Measurements from ENCODE around the gene USP38.
"Not testable (repeated sequence)": the region's sequence is repeated elsewhere in the genome, so short reads cannot be mapped to it uniquely, and the experiment has no call there.

Gene USP38

GRCh38 chr4:143254491-143255226 lies 69.9 kb downstream of the USP38 start:
- no peak overlapping the region for H3K4me3 ChIP-seq (ENCODE audit: control insufficient read depth, low read depth, low read length)
- TF ChIP-seq CTCF (IDR thresholded peaks at IDR 0.05; ENCODE audit: control insufficient read depth, insufficient read depth, low read depth, low read length, missing control alignments), result no peak
- no peak for DNase-seq (ENCODE audit: low read depth)

GRCh38 chr4:143256456-143256855 lies 71.7 kb downstream of the USP38 start:
- TF ChIP-seq CTCF (IDR thresholded peaks at IDR 0.05; ENCODE audit: control insufficient read depth, insufficient read depth, low read depth, low read length, missing control alignments), result no peak
- no peak for DNase-seq (ENCODE audit: low read depth)
- H3K4me3 ChIP-seq (ENCODE audit: control insufficient read depth, low read depth, low read length), result no peak overlapping the region

- no peak for TF ChIP-seq CTCF (IDR thresholded peaks at IDR 0.05; ENCODE audit: control insufficient read depth, insufficient read depth, low read depth, low read length, missing control alignments)
- no peak overlapping the region for H3K4me3 ChIP-seq (ENCODE audit: control insufficient read depth, low read depth, low read length)
- DNase-seq (ENCODE audit: low read depth), result no peak
These were observed 72.6 kb downstream of the USP38 start for GRCh38 chr4:143257356-143257755.

- no peak for DNase-seq (ENCODE audit: low read depth)
- H3K4me3 ChIP-seq (ENCODE audit: control insufficient read depth, low read depth, low read length), result no peak overlapping the region
- no peak for TF ChIP-seq CTCF (IDR thresholded peaks at IDR 0.05; ENCODE audit: control insufficient read depth, insufficient read depth, low read depth, low read length, missing control alignments)
These were observed 76.0 kb downstream of the USP38 start for GRCh38 chr4:143260750-143261149.

GRCh38 chr4:143262838-143263237 lies 78.1 kb downstream of the USP38 start:
- no peak for DNase-seq (ENCODE audit: low read depth)
- no peak for TF ChIP-seq CTCF (IDR thresholded peaks at IDR 0.05; ENCODE audit: control insufficient read depth, insufficient read depth, low read depth, low read length, missing control alignments)
- no peak overlapping the region for H3K4me3 ChIP-seq (ENCODE audit: control insufficient read depth, low read depth, low read length)

GRCh38 chr4:143267690-143268089 lies 83.0 kb downstream of the USP38 start:
- DNase-seq (ENCODE audit: low read depth); H3K4me3 ChIP-seq (ENCODE audit: control insufficient read depth, low read depth, low read length): not testable (repeated sequence)

GRCh38 chr4:143270256-143270838 lies 85.6 kb downstream of the USP38 start:
- TF ChIP-seq CTCF (IDR thresholded peaks at IDR 0.05; ENCODE audit: control insufficient read depth, insufficient read depth, low read depth, low read length, missing control alignments), result no peak
- no peak overlapping the region for H3K4me3 ChIP-seq (ENCODE audit: control insufficient read depth, low read depth, low read length)
- no peak for DNase-seq (ENCODE audit: low read depth)
